GM12892 (cell line): ENCODE results near the gene S100A2.
"Not testable (repeated sequence)": the region's sequence is repeated elsewhere in the genome, so short reads cannot be mapped to it uniquely, and the experiment has no call there.

Source experiments
- DNase-seq: peaks from one replicate; pipeline ENCODE4 v3.0.0; 2011; ENCODE audit not compliant: insufficient read length
- FAIRE-seq: peaks from 2 replicates; lab custom pipeline; 2011; peaks lifted over from hg19 to GRCh38; lab: Jason Lieb, UNC
- POLR2A ChIP-seq: IDR thresholded peaks from 2 replicates; pipeline ENCODE4 v1.6.1; 2011; ENCODE audit warnings: low read depth, low read length, control low read depth
- POLR2AphosphoS5 ChIP-seq: IDR thresholded peaks from 2 replicates; pipeline ENCODE4 v1.6.1; 2011; ENCODE audit warnings: low read depth, low read length, control low read depth
- TAF1 ChIP-seq: IDR thresholded peaks from 2 replicates; pipeline ENCODE4 v1.6.1; 2011; ENCODE audit warnings: low read depth, mild to moderate bottlenecking, control low read depth, low read length, borderline replicate concordance

S100A2 gene

GRCh38 chr1:153570874-153571273, 5.2 kb upstream of the S100A2 start:
- TF ChIP-seq TAF1 (no peak), POLR2AphosphoS5 (no peak)
- FAIRE-seq (no peak), DNase-seq (no peak)

DNA sequence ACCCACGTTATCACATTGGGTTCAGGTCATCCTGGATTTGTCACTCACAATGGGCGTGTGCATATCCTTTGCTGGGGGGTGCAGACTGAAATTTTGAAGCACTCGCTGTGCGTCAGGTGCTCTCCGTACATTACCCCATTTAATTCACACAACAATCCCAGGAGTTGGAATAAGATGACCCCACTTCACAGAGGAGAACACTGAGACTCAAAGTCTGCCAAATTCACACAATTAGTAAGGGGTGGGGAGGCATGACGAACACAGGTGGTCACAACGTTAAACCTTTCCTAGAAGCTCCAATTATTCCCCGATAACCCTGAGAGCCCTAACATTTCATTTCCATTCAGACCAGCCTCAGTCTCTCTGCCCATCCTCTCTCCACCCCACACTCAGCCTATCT, 3.8 kb upstream of the S100A2 start:
- no peak for FAIRE-seq
- TF ChIP-seq POLR2AphosphoS5 (no peak), TAF1 (no peak), POLR2A (no peak)
- DNase-seq = no peak

- DNase-seq (peak; percentile 81), FAIRE-seq (peak; percentile 84)
- TF ChIP-seq POLR2A = no peak
- no peak for TF ChIP-seq TAF1
- no peak for TF ChIP-seq POLR2AphosphoS5
Observed at GRCh38 chr1:153568367-153569099, 2.9 kb upstream of the S100A2 start.

- FAIRE-seq (no peak), DNase-seq (no peak)
- TF ChIP-seq POLR2AphosphoS5 = no peak
- TF ChIP-seq POLR2A = no peak
- no peak for TF ChIP-seq TAF1
Observed at GRCh38 chr1:153567621-153568366, 2.1 kb upstream of the S100A2 start.

GRCh38 chr1:153566414-153567371, 1.0 kb upstream of the S100A2 start:
- FAIRE-seq = no peak
- TF ChIP-seq TAF1 (no peak), POLR2A (no peak), POLR2AphosphoS5 (no peak)
- DNase-seq = no peak

- TF ChIP-seq TAF1 (no peak), POLR2A (no peak), POLR2AphosphoS5 (no peak)
- DNase-seq (no peak), FAIRE-seq (no peak)
Observed at GRCh38 chr1:153563991-153564390, 1.7 kb downstream of the S100A2 start.

DNA sequence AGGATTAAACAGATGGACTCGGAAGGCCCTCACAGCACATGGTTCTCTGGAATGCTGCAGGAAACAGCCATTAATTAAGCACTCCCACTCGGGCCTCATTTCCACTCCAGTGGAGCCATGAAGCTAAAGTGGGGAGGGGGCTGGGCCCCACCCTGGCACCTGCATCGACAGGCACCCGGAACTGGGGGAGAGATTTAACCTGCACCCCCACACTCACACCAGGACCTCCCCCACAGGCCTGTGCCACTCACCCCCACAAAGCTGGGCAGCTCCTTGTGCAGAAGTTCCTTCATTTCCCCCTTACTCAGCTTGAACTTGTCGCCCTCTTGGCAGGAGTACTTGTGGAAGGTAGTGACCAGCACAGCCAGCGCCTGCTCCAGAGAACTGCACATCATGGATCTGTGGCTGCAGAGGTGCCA, 2.2 kb downstream of the S100A2 start:
- DNase-seq (no peak), FAIRE-seq (no peak)

GRCh38 chr1:153562021-153562420, 3.6 kb downstream of the S100A2 start:
- DNase-seq, FAIRE-seq: not testable (repeated sequence)

More for the DNA sequence above, 2.2 kb downstream of the S100A2 start:
- TF ChIP-seq TAF1 = no peak
- TF ChIP-seq POLR2AphosphoS5 = no peak
- no peak for TF ChIP-seq POLR2A

- FAIRE-seq = no peak
- TF ChIP-seq TAF1 (no peak), POLR2AphosphoS5 (no peak), POLR2A (no peak)
- no peak for DNase-seq
Observed at GRCh38 chr1:153561466-153561985, 4.1 kb downstream of the S100A2 start.

- DNase-seq = no peak
- FAIRE-seq = no peak
- TF ChIP-seq TAF1 = no peak
- TF ChIP-seq POLR2A = no peak
- TF ChIP-seq POLR2AphosphoS5 = no peak
Observed at GRCh38 chr1:153560771-153561465, 4.7 kb downstream of the S100A2 start.

DNA sequence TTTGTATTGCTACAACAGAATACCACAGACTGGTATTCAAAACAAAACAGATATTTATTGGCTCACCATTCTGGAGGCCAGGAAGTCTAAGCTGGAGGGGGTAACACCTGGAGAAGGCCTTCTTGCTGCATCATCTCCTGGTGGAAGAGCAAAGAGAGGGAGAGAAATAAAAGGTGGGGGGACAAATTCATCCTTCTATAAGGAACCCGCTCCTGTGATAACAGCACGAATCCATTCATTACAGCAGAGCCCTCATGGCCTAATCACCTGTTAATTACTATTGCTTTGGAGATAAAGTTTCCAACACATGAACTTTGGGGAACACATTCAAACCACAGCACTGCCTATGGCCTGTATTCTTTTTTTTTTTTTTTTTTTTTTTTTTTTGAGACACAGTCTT, 5.4 kb downstream of the S100A2 start:
- no peak for TF ChIP-seq TAF1
- TF ChIP-seq POLR2AphosphoS5 = no peak
- TF ChIP-seq POLR2A = no peak
- DNase-seq = no peak
- FAIRE-seq = no peak
